ENCODE data around the gene AHSG.
"Not testable (repeated sequence)": the region's sequence is repeated elsewhere in the genome, so short reads cannot be mapped to it uniquely, and the experiment has no call there.

The AHSG gene, protein sequence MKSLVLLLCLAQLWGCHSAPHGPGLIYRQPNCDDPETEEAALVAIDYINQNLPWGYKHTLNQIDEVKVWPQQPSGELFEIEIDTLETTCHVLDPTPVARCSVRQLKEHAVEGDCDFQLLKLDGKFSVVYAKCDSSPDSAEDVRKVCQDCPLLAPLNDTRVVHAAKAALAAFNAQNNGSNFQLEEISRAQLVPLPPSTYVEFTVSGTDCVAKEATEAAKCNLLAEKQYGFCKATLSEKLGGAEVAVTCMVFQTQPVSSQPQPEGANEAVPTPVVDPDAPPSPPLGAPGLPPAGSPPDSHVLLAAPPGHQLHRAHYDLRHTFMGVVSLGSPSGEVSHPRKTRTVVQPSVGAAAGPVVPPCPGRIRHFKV

DNA sequence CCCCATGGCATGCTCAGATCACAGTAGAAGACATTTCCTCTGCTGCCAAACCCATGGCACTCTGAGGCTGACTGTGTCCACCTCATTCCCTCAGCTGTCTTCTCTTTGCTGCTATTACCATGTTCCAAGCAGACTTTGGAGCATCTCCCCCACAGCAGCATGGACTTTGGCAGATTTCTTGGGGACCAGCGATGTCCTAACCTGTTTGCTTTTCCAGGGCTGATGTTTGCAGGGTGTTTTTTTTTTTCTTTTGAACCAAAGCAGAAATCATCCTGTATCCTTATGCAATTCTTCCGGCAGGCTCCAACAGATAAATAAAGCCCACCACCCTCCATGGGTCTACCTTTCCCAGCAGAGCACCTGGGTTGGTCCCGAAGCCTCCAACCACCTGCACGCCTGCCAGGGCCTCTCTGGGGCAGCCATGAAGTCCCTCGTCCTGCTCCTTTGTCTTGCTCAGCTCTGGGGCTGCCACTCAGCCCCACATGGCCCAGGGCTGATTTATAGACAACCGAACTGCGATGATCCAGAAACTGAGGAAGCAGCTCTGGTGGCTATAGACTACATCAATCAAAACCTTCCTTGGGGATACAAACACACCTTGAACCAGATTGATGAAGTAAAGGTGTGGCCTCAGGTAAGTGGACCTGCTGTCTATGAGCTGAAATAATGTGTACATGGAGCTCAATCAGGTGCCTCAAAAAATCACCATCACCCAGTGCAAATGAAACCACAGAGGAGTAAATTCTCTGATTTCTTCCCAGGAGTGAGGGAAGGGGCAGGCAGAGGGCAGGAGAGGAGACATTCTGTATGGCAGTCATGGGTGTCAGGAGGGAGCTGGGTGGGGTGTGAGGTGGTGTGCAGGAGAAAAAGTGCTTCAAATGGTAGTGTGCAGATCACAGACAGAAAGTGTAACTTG is at the start of gene AHSG:
Gene AHSG, plus strand, starts transcription at position 340 of the 916 bp plus-strand sequence. Its CDS starts 82 bp downstream, at position 422.
- H3K4me1 Mint-ChIP-seq (ENCODE audit: low read depth) = peaks cover 23% of the 10 kb centered on the region
- H3K4me3 Mint-ChIP-seq = no peak within 1 kb of the TSS
- H3K36me3 Mint-ChIP-seq (ENCODE audit: low read depth) = no peaks in the 10 kb centered on the region
- H3K27ac Mint-ChIP-seq = no peak within 1 kb of the TSS
- H3K27me3 Mint-ChIP-seq = peaks cover 23% of the 10 kb centered on the region
- no peaks in the 10 kb centered on the region for H3K9me3 Mint-ChIP-seq
- no peak for DNase-seq

DNA sequence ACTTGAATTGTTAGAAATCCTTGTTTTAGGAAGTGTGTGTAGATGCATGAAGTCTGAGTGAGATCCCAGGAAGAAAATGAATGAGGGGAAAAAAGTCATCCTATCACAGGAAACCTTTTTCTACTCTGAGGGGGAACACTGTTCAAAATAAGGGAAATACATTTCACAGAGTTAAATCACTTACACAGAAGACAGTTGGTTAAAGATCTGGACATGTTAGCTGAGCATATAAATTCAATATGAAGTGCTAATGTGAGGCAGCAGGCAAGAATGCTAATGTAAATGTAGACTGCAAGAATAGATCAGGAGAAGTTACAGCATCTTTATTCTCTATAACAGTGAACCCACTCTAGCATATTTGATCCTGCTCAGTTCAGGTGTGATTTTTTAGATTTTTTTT is 48.3 kb upstream of the AHSG start:
- Mint-ChIP-seq H3K36me3 (ENCODE audit: low read depth) (peaks cover 64% of the 10 kb centered on the region), H3K27me3 (no peaks in the 10 kb centered on the region), H3K9me3 (no peaks in the 10 kb centered on the region), H3K4me3 (no peak overlapping the region), H3K4me1 (ENCODE audit: low read depth) (peaks cover 68% of the 10 kb centered on the region), H3K27ac (no peak overlapping the region)
- no peak for DNase-seq

DNA sequence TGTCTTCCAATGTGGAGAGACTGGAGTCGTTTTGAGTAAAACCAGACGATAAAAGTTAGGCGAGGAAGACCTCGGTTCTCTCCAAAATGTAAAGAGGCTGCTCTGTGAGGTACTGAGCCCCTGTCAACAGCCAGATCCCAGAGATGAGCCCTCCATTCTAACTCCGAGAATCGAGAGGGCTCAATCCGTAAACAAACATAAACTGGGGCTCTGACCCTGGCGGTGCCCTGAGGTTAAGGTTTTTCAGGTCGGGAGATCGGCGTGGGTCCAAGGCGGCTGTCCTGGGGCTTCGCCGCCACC is 46.1 kb upstream of the AHSG start:
- no peaks in the 10 kb centered on the region for H3K27me3 Mint-ChIP-seq
- peak overlapping the region; percentile 93 for H3K4me3 Mint-ChIP-seq
- H3K27ac Mint-ChIP-seq = peak overlapping the region; percentile 94
- peaks cover 60% of the 10 kb centered on the region for H3K36me3 Mint-ChIP-seq (ENCODE audit: low read depth)
- no peaks in the 10 kb centered on the region for H3K9me3 Mint-ChIP-seq
- H3K4me1 Mint-ChIP-seq (ENCODE audit: low read depth) = peaks cover 61% of the 10 kb centered on the region
- no peak for DNase-seq

DNA sequence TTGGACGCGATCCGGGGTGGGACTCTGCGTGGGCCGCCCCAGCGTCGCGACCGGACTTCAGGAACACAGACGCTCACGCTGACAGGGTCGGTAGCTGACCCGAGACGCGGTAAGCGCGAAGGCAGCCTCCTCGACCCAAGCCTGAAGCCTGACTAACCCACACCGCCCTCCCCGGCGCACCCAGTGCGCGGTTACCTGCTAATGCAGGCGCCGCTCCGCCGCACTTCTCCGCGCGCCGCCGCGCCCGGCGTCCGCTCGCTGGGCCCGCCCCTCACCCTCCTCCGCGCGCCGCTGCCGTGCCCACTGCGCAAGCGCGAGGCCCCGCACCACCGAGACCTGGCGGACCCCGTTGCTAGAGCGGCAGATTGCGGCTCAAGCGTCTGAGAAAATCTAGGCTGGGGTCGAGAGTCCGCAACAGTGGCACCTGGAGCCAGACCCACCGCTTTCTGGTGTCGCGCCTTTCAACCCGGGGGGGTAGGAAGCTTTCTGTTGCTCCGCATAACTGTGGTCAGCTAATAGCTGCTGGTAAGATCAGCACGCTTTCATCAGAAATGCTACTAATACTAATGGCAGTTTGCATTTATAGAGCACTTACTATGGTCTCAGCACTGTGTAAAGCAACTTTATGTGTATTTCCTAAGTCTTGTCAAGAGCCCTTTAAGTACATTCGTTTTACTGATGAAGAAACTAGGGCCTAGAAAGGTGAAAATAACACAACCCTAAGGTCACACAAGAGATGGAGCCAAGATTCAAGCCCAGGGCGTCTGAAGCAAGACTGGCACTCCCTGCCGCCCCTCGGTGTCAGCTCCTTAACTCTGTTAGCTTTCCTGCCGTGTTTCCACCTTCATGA is 45.6 kb upstream of the AHSG start, which contains the start of gene TBCCD1:
Gene TBCCD1, minus strand, starts transcription at position 268 of the 850 bp plus-strand sequence. CDS start 3,010 bp downstream, outside the sequence.
- H3K27me3 Mint-ChIP-seq = no peaks in the 10 kb centered on the region
- H3K4me1 Mint-ChIP-seq (ENCODE audit: low read depth) = peaks cover 59% of the 10 kb centered on the region
- H3K4me3 Mint-ChIP-seq = peak within 1 kb of the TSS; percentile 93
- peak; percentile 100 for DNase-seq
- H3K36me3 Mint-ChIP-seq (ENCODE audit: low read depth) = peaks cover 60% of the 10 kb centered on the region
- peak within 1 kb of the TSS; percentile 94 for H3K27ac Mint-ChIP-seq
- H3K9me3 Mint-ChIP-seq = no peaks in the 10 kb centered on the region

DNA sequence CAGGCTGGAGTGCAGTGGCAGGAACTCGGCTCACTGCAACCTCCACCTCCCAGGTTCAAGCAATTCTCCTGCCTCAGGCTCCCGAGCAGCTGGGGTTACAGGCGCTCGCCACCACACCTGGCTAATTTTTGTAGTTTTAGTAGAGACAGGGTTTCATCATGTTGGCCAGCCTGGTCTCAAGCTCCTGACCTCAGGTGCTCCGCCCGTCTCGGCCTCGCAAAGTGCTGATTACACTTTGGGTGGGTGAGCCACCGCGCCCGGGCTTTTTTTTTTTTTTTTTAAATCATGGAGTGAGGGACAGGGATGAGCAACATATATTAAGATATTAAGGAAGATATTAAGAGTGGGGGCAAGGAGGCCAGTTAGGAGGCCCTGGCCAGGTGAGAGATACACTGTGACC is 43.5 kb upstream of the AHSG start:
- Mint-ChIP-seq H3K36me3 (ENCODE audit: low read depth) (peaks cover 61% of the 10 kb centered on the region), H3K4me3 (peak overlapping the region; percentile 94), H3K4me1 (ENCODE audit: low read depth) (peaks cover 56% of the 10 kb centered on the region), H3K27ac (peak overlapping the region; percentile 98)
- H3K27me3 Mint-ChIP-seq, H3K9me3 Mint-ChIP-seq, DNase-seq: not testable (repeated sequence)

DNA sequence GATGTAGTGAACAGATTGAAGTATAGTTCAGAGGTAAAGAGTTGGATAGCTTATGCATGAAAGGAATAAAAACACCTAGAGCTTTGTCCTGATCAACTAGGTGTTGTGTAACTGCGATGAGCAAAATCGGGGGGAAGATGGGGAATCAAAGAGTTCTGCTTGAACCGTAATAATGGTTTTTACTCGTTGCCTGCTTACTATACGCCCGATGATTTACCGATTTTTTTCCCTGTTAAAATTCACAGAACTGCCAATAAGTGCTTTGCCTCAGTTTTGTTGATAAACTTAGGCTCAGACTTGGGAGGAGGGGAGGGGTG is 43.1 kb upstream of the AHSG start:
- Mint-ChIP-seq H3K27me3 (no peaks in the 10 kb centered on the region), H3K36me3 (ENCODE audit: low read depth) (peaks cover 62% of the 10 kb centered on the region), H3K4me3 (peak overlapping the region; percentile 94), H3K9me3 (no peaks in the 10 kb centered on the region), H3K27ac (peak overlapping the region; percentile 98), H3K4me1 (ENCODE audit: low read depth) (peaks cover 56% of the 10 kb centered on the region)
- no peak for DNase-seq

DNA sequence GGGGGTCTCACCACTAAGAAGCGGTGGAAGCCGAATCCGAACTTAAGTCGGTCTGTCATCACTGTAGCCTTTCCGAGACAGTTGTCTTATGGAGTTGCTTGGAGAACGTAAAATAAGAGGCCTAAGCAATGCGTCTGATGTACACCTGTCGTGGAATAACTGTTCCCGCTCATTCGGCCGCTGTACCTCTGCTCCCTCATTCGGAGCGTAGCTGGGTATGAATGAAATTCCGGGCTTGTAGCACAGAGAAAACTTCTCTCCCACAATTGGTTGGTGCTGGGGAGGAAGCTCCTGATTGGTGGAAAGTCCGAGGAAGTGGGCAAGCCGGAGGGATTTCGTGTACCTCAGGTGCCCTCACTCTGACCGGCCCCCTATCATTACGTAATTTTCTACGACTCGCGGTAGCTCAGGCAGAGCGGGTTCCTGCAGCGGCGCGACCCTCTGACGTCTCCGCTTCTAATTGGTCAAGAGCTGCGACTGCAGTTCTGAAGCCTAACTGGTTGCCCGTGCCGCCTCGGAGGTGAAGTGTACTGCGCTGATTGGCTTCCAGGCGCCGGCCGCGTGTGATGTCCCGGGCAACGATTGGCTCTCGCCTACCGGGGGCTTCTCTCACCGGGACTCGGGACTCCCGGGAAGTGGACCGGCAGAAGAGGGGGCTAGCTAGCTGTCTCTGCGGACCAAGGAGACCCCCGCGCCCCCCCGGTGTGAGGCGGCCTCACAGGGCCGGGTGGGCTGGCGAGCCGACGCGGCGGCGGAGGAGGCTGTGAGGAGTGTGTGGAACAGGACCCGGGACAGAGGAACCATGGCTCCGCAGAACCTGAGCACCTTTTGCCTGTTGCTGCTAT is 42.5 kb upstream of the AHSG start, which contains the start of gene DNAJB11:
Gene DNAJB11, plus strand, starts transcription at position 625 of the 845 bp plus-strand sequence. Its CDS starts 178 bp downstream, at position 803.
- Mint-ChIP-seq H3K36me3 (ENCODE audit: low read depth) (peaks cover 68% of the 10 kb centered on the region), H3K9me3 (no peaks in the 10 kb centered on the region), H3K4me3 (peak within 1 kb of the TSS; percentile 94), H3K4me1 (ENCODE audit: low read depth) (peaks cover 55% of the 10 kb centered on the region), H3K27me3 (no peaks in the 10 kb centered on the region), H3K27ac (peak within 1 kb of the TSS; percentile 98)
- peak; percentile 96 for DNase-seq

DNA sequence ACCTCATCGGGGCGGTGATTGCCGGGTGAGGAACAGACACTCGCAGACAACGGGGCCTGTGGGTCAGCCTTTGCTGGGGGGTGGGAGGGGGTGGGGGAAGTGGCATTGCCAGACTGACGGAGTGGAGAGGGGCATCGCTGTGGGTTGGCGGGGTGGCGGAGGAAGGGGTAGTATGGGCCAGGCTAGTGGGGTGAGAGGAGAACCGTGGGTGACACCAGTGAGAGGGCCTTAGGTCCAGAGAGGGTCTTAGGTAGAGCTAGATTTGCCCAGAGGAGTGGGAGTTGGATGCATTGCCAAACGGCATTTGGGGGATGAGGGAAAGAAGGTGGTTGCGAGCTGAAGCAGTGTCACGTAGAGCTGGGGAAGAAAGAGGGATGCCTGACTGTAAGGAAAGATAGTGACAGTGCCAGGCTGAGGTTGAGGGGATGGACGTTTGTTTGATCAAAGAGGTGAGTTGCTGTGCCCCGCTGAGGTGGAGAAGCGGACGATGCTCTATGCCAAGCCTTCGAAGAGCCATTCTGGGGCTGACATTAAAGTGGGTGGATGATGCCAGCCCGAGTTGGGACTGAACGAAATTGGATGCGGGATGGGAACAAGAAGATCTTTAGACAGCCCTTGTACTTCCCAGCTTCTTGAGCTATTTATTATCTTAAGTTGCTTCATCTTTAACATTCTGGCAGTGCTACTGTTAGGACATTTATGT is 41.8 kb upstream of the AHSG start:
- no peak for DNase-seq
- Mint-ChIP-seq H3K36me3 (ENCODE audit: low read depth) (peaks cover 75% of the 10 kb centered on the region), H3K27me3 (no peaks in the 10 kb centered on the region), H3K9me3 (no peaks in the 10 kb centered on the region), H3K27ac (peak overlapping the region; percentile 98), H3K4me1 (ENCODE audit: low read depth) (peaks cover 54% of the 10 kb centered on the region), H3K4me3 (peak overlapping the region; percentile 94)

DNA sequence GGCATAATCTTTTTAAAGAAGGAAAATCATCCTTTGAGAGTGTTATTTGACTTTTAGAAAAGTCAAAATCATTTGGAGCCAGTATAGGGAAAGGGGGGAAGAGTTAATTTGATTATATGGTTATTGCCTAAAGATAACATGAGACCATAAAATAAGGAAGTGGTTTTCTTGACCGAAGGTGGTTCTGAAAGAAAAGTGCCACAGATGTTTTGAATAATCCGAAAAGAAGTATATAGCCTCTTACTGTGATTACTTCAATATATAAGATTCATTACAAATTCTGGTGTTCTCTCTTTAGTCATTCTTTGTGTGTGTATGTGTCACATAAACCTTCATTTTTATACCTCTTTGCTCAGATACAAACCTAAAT is 41.2 kb upstream of the AHSG start:
- peaks cover 53% of the 10 kb centered on the region for H3K4me1 Mint-ChIP-seq (ENCODE audit: low read depth)
- H3K27me3 Mint-ChIP-seq = no peaks in the 10 kb centered on the region

DNA sequence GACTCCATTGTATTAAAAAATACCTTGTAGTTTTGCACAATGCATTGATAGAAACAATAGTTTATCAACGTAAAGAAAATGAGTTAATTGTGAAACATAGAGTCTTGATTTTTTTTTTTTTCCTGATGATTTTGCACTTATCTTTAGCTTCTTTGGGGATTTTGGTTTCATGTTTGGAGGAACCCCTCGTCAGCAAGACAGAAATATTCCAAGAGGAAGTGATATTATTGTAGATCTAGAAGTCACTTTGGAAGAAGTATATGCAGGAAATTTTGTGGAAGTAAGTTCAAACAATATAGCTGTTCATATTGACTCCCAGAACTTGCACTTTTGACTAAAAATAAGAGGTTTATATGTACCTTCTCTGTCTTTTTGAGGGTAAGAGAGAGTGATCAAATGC is 35.3 kb upstream of the AHSG start:
- Mint-ChIP-seq H3K9me3 (no peaks in the 10 kb centered on the region), H3K36me3 (ENCODE audit: low read depth) (peaks cover 97% of the 10 kb centered on the region), H3K4me1 (ENCODE audit: low read depth) (peaks cover 34% of the 10 kb centered on the region), H3K27me3 (no peaks in the 10 kb centered on the region), H3K27ac (no peak overlapping the region), H3K4me3 (no peak overlapping the region)
- DNase-seq = no peak

More for the DNA sequence above, 41.2 kb upstream of the AHSG start:
- Mint-ChIP-seq H3K4me3 (peak overlapping the region; percentile 94), H3K36me3 (ENCODE audit: low read depth) (peaks cover 76% of the 10 kb centered on the region), H3K27ac (peak overlapping the region; percentile 98), H3K9me3 (no peaks in the 10 kb centered on the region)
- DNase-seq = no peak

DNA sequence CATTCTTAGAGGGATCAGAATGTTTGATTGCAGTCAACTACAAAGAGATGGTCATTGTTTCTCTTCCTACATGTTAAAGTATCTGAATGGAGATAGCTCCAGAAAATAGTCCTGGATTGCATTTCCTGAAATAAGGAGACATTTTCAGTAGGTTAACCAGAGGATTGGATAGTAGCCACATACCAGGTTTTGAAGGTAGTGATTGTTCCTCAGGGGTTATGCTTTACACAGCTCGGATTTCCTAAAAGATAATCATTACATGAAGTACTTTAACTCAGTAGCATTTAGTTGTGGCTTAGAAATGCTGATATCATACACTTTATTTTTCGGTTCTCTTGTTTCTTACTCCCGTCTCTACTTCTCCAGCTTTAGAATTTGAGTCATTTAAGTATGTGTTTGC is 32.1 kb upstream of the AHSG start:
- Mint-ChIP-seq H3K36me3 (ENCODE audit: low read depth) (peaks cover 96% of the 10 kb centered on the region), H3K4me3 (no peak overlapping the region), H3K27me3 (no peaks in the 10 kb centered on the region), H3K27ac (no peak overlapping the region), H3K9me3 (no peaks in the 10 kb centered on the region), H3K4me1 (ENCODE audit: low read depth) (peaks cover 13% of the 10 kb centered on the region)
- no peak for DNase-seq

DNA sequence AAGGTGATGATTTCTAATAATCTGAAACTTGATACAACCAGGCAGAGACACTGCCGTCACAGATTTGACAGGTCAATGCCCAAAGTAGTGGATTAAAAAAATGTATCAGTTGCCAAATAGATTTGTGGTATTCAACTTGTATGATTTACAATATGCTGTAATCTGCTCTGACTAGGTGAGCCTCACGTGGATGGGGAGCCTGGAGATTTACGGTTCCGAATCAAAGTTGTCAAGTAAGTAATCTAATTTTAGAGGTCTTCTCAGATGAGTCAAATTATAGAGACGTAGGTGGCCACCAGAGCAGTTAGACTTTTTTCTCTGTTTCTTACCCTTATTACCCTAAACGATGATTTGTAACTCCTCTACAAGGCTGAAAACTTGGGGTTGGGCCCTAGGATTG is 30.3 kb upstream of the AHSG start:
- Mint-ChIP-seq H3K9me3 (no peaks in the 10 kb centered on the region), H3K4me1 (ENCODE audit: low read depth) (peaks cover 4% of the 10 kb centered on the region), H3K4me3 (no peak overlapping the region), H3K27me3 (no peaks in the 10 kb centered on the region), H3K27ac (no peak overlapping the region), H3K36me3 (ENCODE audit: low read depth) (peaks cover 86% of the 10 kb centered on the region)
- no peak for DNase-seq

DNA sequence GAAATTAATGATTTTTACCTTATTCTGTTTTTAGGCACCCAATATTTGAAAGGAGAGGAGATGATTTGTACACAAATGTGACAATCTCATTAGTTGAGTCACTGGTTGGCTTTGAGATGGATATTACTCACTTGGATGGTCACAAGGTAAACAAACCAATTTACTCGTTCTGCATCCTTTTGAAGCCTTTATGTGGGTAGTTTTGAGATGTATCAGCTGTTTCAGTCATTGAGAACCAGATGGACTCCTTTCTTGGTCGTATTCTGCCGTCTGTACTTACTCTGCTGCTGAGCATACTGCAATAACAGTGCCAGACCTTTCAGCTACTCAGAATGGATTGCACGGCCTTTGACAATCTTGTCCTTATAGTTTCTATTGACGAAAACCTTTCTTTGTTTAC is 29.0 kb upstream of the AHSG start:
- no peak for DNase-seq
- peaks cover 7% of the 10 kb centered on the region for H3K4me1 Mint-ChIP-seq (ENCODE audit: low read depth)
- no peaks in the 10 kb centered on the region for H3K9me3 Mint-ChIP-seq
- H3K27me3 Mint-ChIP-seq = no peaks in the 10 kb centered on the region
- peaks cover 77% of the 10 kb centered on the region for H3K36me3 Mint-ChIP-seq (ENCODE audit: low read depth)
- H3K4me3 Mint-ChIP-seq = no peak overlapping the region
- H3K27ac Mint-ChIP-seq = no peak overlapping the region

Measured in activated T-cell treated with anti-CD3 and anti-CD28 coated beads, Interleukin-2, amount 50 U/mL, for 24 hours (primary cell).